ENCODE data around the gene TWIST2. TPM values are rescaled to one million over a fixed set of nuclear protein-coding genes. Genes with fewer than 3 reads are reported as not detected.

TWIST2 gene
- total RNA-seq, 1 experiment from 2014 or later = 5.0 TPM

DNA sequence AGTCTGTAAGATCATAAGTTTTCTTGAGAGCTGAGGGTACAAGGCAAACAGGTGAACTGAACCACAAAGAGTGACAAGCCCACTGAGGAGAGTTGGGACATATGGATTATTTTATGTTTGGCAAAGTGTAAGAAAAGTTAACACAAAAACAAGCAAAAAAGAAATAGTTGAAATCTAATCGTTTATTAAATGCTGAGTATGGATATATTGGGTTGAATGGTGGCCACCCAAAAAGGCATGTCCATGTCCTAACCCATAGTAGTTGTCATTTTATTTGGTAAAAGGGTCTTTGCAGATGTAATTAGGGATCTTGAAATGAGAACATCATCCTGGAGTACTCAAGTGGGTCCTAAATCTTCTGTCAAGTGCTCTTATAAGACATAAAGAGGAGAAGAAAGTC lies 24.9 kb upstream of the TWIST2 start:
- intact Hi-C loops (cut with micrococcal nuclease; ENCODE audit: unreplicated experiment) = no loop called here
- Histone ChIP-seq H3K27me3 (ENCODE audit: insufficient read depth, low read depth) (peaks cover 89% of the 10 kb centered on the region), H3K9me2 (ENCODE audit: insufficient read depth) (no peaks in the 10 kb centered on the region), H3K4me3 (no peak overlapping the region), H2AFZ (no peak overlapping the region), H3K4me1 (replicated peaks; ENCODE audit: insufficient read depth) (no peaks in the 10 kb centered on the region), H3K9me3 (ENCODE audit: insufficient read depth, low read depth) (no peaks in the 10 kb centered on the region), H3K4me2 (no peak overlapping the region), H3K79me2 (ENCODE audit: low read depth) (no peaks in the 10 kb centered on the region), H4K20me1 (ENCODE audit: insufficient read depth) (no peaks in the 10 kb centered on the region; the same call in 1 of the 2 replicates), H3F3A (ENCODE audit: insufficient read depth, low read depth) (no peaks in the 10 kb centered on the region), H3K27ac (no peak overlapping the region), H3K36me3 (ENCODE audit: low read depth) (no peaks in the 10 kb centered on the region)
- ChIA-PET POLR2A (ENCODE audit: unreplicated experiment) (no interaction called here), CTCF (no interaction called here)
- DNase-seq = no peak
- no TSS peak for BruUV-seq (replicated peaks)
- no peak for TF ChIP-seq CTCF (conservative IDR thresholded peaks at IDR 0.05)
- no peak for TF ChIP-seq EZH2 (IDR thresholded peaks at IDR 0.05; ENCODE audit: low read depth)

GRCh38 chr2:238831177-238831576 lies 16.7 kb upstream of the TWIST2 start:
- Histone ChIP-seq H2AFZ (no peak overlapping the region), H3K9me2 (ENCODE audit: insufficient read depth) (no peaks in the 10 kb centered on the region)

GRCh38 chr2:238834982-238835381 lies 12.9 kb upstream of the TWIST2 start:
- Histone ChIP-seq H2AFZ (no peak overlapping the region), H3K27me3 (ENCODE audit: insufficient read depth, low read depth) (peaks cover 80% of the 10 kb centered on the region), H3K27ac (no peak overlapping the region), H3K9me3 (ENCODE audit: insufficient read depth, low read depth) (no peaks in the 10 kb centered on the region), H3K79me2 (ENCODE audit: low read depth) (no peaks in the 10 kb centered on the region), H3K4me2 (no peak overlapping the region), H3K4me3 (no peak overlapping the region), H3K4me1 (replicated peaks; ENCODE audit: insufficient read depth) (no peaks in the 10 kb centered on the region), H3K36me3 (ENCODE audit: low read depth) (no peaks in the 10 kb centered on the region), H3F3A (ENCODE audit: insufficient read depth, low read depth) (no peaks in the 10 kb centered on the region), H4K20me1 (ENCODE audit: insufficient read depth) (no peaks in the 10 kb centered on the region; the same call in 1 of the 2 replicates), H3K9me2 (ENCODE audit: insufficient read depth) (no peaks in the 10 kb centered on the region)
- ChIA-PET POLR2A (ENCODE audit: unreplicated experiment) (no interaction called here), CTCF (no interaction called here)
- no TSS peak for BruUV-seq (replicated peaks)
- no peak for DNase-seq
- intact Hi-C loops (cut with micrococcal nuclease; ENCODE audit: unreplicated experiment) = no loop called here
- TF ChIP-seq CTCF (conservative IDR thresholded peaks at IDR 0.05) = no peak
- no peak for TF ChIP-seq EZH2 (IDR thresholded peaks at IDR 0.05; ENCODE audit: low read depth)

More at GRCh38 chr2:238831177-238831576, 16.7 kb upstream of the TWIST2 start:
- Histone ChIP-seq H3K27ac (no peak overlapping the region), H3K4me3 (no peak overlapping the region), H3K4me1 (replicated peaks; ENCODE audit: insufficient read depth) (no peaks in the 10 kb centered on the region), H4K20me1 (ENCODE audit: insufficient read depth) (no peaks in the 10 kb centered on the region; the same call in 1 of the 2 replicates), H3K9me3 (ENCODE audit: insufficient read depth, low read depth) (no peaks in the 10 kb centered on the region), H3K79me2 (ENCODE audit: low read depth) (no peaks in the 10 kb centered on the region), H3K4me2 (no peak overlapping the region), H3K36me3 (ENCODE audit: low read depth) (no peaks in the 10 kb centered on the region), H3F3A (ENCODE audit: insufficient read depth, low read depth) (no peaks in the 10 kb centered on the region), H3K27me3 (ENCODE audit: insufficient read depth, low read depth) (peaks cover 87% of the 10 kb centered on the region)
- no peak for TF ChIP-seq EZH2 (IDR thresholded peaks at IDR 0.05; ENCODE audit: low read depth)
- TF ChIP-seq CTCF (conservative IDR thresholded peaks at IDR 0.05) = no peak
- BruUV-seq (replicated peaks) = no TSS peak
- ChIA-PET POLR2A (ENCODE audit: unreplicated experiment) (no interaction called here), CTCF (no interaction called here)
- no peak for DNase-seq
- intact Hi-C loops (cut with micrococcal nuclease; ENCODE audit: unreplicated experiment) = no loop called here
